T-helper 1 cell treated with Interleukin-12 subunit alpha and Interleukin-12 subunit beta and Interleukin-4 antibody, amounts not matched to agents 30 μg/mL and 1 μg/mL, for 36 hours (primary cell): ENCODE measurements around the gene PLA2G4F.

Source experiments
- H3K27ac Mint-ChIP-seq: one replicate; pipeline ENCODE4 v1.8.0; 2021; ENCODE audit warnings: mild to moderate bottlenecking, mixed read lengths
- H3K27me3 Mint-ChIP-seq: one replicate; pipeline ENCODE4 v1.8.0; 2021; ENCODE audit warnings: low read depth, mixed read lengths
- H3K36me3 Mint-ChIP-seq: one replicate; pipeline ENCODE4 v1.8.0; 2021; ENCODE audit warnings: low read depth, mixed read lengths
- H3K4me1 Mint-ChIP-seq: one replicate; pipeline ENCODE4 v1.8.0; 2021; ENCODE audit warnings: low read depth, mixed read lengths
- H3K4me3 Mint-ChIP-seq: one replicate; pipeline ENCODE4 v1.8.0; 2021; ENCODE audit warnings: mild to moderate bottlenecking, moderate library complexity, mixed read lengths
- H3K9me3 Mint-ChIP-seq: one replicate; pipeline ENCODE4 v1.8.0; 2021; ENCODE audit warnings: mixed read lengths

PLA2G4F gene

GRCh38 chr15:42136513-42136912 is 19.9 kb downstream of the PLA2G4F start:
- Mint-ChIP-seq H3K9me3 (no peaks in the 10 kb centered on the region), H3K27ac (no peak overlapping the region), H3K27me3 (peaks cover 5% of the 10 kb centered on the region), H3K36me3 (no peaks in the 10 kb centered on the region), H3K4me3 (no peak overlapping the region), H3K4me1 (peaks cover 6% of the 10 kb centered on the region)

- Mint-ChIP-seq H3K9me3 (no peaks in the 10 kb centered on the region), H3K27ac (no peak overlapping the region), H3K27me3 (peaks cover 5% of the 10 kb centered on the region), H3K36me3 (no peaks in the 10 kb centered on the region), H3K4me1 (peaks cover 6% of the 10 kb centered on the region), H3K4me3 (no peak overlapping the region)
Measured at GRCh38 chr15:42135351-42135750, 21.1 kb downstream of the PLA2G4F start.

- peaks cover 6% of the 10 kb centered on the region for H3K4me1 Mint-ChIP-seq
- H3K36me3 Mint-ChIP-seq, result no peaks in the 10 kb centered on the region
- H3K27ac Mint-ChIP-seq, result no peak overlapping the region
- no peak overlapping the region for H3K4me3 Mint-ChIP-seq
- H3K27me3 Mint-ChIP-seq, result peaks cover 6% of the 10 kb centered on the region
- no peaks in the 10 kb centered on the region for H3K9me3 Mint-ChIP-seq
Measured at GRCh38 chr15:42134617-42135245, 21.7 kb downstream of the PLA2G4F start.

- Mint-ChIP-seq H3K4me3 (no peak overlapping the region), H3K4me1 (peaks cover 8% of the 10 kb centered on the region), H3K36me3 (no peaks in the 10 kb centered on the region), H3K9me3 (no peaks in the 10 kb centered on the region), H3K27ac (no peak overlapping the region), H3K27me3 (peaks cover 13% of the 10 kb centered on the region)
Measured at GRCh38 chr15:42133886-42134502, 22.4 kb downstream of the PLA2G4F start.

GRCh38 chr15:42133356-42133755 is 23.1 kb downstream of the PLA2G4F start:
- Mint-ChIP-seq H3K27ac (no peak overlapping the region), H3K4me3 (no peak overlapping the region), H3K27me3 (peaks cover 13% of the 10 kb centered on the region), H3K9me3 (no peaks in the 10 kb centered on the region), H3K4me1 (peaks cover 8% of the 10 kb centered on the region), H3K36me3 (no peaks in the 10 kb centered on the region)

GRCh38 chr15:42131826-42132806 is 24.3 kb downstream of the PLA2G4F start:
- Mint-ChIP-seq H3K9me3 (no peaks in the 10 kb centered on the region), H3K27me3 (peaks cover 19% of the 10 kb centered on the region), H3K27ac (no peak overlapping the region), H3K4me1 (peaks cover 5% of the 10 kb centered on the region), H3K36me3 (no peaks in the 10 kb centered on the region), H3K4me3 (no peak overlapping the region)

- Mint-ChIP-seq H3K27me3 (peaks cover 19% of the 10 kb centered on the region), H3K36me3 (no peaks in the 10 kb centered on the region), H3K4me3 (no peak overlapping the region), H3K4me1 (peaks cover 5% of the 10 kb centered on the region), H3K27ac (no peak overlapping the region), H3K9me3 (no peaks in the 10 kb centered on the region)
Measured at GRCh38 chr15:42131006-42131405, 25.4 kb downstream of the PLA2G4F start.

GRCh38 chr15:42130246-42130986 is 26.0 kb downstream of the PLA2G4F start:
- H3K27me3 Mint-ChIP-seq, result peaks cover 24% of the 10 kb centered on the region
- H3K4me3 Mint-ChIP-seq, result no peak overlapping the region
- no peak overlapping the region for H3K27ac Mint-ChIP-seq
- no peaks in the 10 kb centered on the region for H3K36me3 Mint-ChIP-seq
- peaks cover 3% of the 10 kb centered on the region for H3K4me1 Mint-ChIP-seq
- H3K9me3 Mint-ChIP-seq, result no peaks in the 10 kb centered on the region

- Mint-ChIP-seq H3K4me3 (no peak overlapping the region), H3K4me1 (peaks cover 2% of the 10 kb centered on the region), H3K36me3 (no peaks in the 10 kb centered on the region), H3K9me3 (no peaks in the 10 kb centered on the region), H3K27ac (no peak overlapping the region), H3K27me3 (peaks cover 31% of the 10 kb centered on the region)
Measured at GRCh38 chr15:42129364-42129763, 27.1 kb downstream of the PLA2G4F start.

GRCh38 chr15:42128476-42128875 is 28.0 kb downstream of the PLA2G4F start:
- no peak overlapping the region for H3K4me3 Mint-ChIP-seq
- peaks cover 2% of the 10 kb centered on the region for H3K4me1 Mint-ChIP-seq
- H3K36me3 Mint-ChIP-seq, result no peaks in the 10 kb centered on the region
- peaks cover 28% of the 10 kb centered on the region for H3K27me3 Mint-ChIP-seq
- H3K27ac Mint-ChIP-seq, result no peak overlapping the region
- no peaks in the 10 kb centered on the region for H3K9me3 Mint-ChIP-seq

GRCh38 chr15:42123546-42123945 is 32.9 kb downstream of the PLA2G4F start:
- no peak overlapping the region for H3K27ac Mint-ChIP-seq
- peaks cover 4% of the 10 kb centered on the region for H3K4me1 Mint-ChIP-seq
- no peaks in the 10 kb centered on the region for H3K9me3 Mint-ChIP-seq
- H3K27me3 Mint-ChIP-seq, result peaks cover 23% of the 10 kb centered on the region
- H3K4me3 Mint-ChIP-seq, result no peak overlapping the region
- no peaks in the 10 kb centered on the region for H3K36me3 Mint-ChIP-seq

- H3K27me3 Mint-ChIP-seq, result peaks cover 17% of the 10 kb centered on the region
- peaks cover 4% of the 10 kb centered on the region for H3K4me1 Mint-ChIP-seq
- no peaks in the 10 kb centered on the region for H3K9me3 Mint-ChIP-seq
- H3K36me3 Mint-ChIP-seq, result no peaks in the 10 kb centered on the region
- H3K4me3 Mint-ChIP-seq, result no peak overlapping the region
- H3K27ac Mint-ChIP-seq, result no peak overlapping the region
Measured at GRCh38 chr15:42121682-42122081, 34.8 kb downstream of the PLA2G4F start.

GRCh38 chr15:42121021-42121420 is 35.4 kb downstream of the PLA2G4F start:
- Mint-ChIP-seq H3K36me3 (no peaks in the 10 kb centered on the region), H3K27ac (no peak overlapping the region), H3K27me3 (peaks cover 21% of the 10 kb centered on the region), H3K4me1 (peaks cover 4% of the 10 kb centered on the region), H3K4me3 (no peak overlapping the region), H3K9me3 (peaks cover 3% of the 10 kb centered on the region)

- Mint-ChIP-seq H3K36me3 (no peaks in the 10 kb centered on the region), H3K4me1 (peaks cover 4% of the 10 kb centered on the region), H3K4me3 (no peak overlapping the region), H3K9me3 (peaks cover 3% of the 10 kb centered on the region), H3K27me3 (peaks cover 15% of the 10 kb centered on the region), H3K27ac (no peak overlapping the region)
Measured at GRCh38 chr15:42120285-42120684, 36.2 kb downstream of the PLA2G4F start.
